ENCODE results near the gene BRAF. TPM values are rescaled to one million over a fixed set of nuclear protein-coding genes. Genes with fewer than 3 reads are reported as not detected.

BRAF gene
- total and polyA plus RNA-seq, 4 donors: 4.1 to 55.5 (median 29.9) TPM

GRCh38 chr7:140734096-140734495 is 190.6 kb downstream of the BRAF start:
- H3K9me3 ChIP-seq (ENCODE audit: control insufficient read depth, low read length): no peaks in the 10 kb centered on the region
- H3K4me3 ChIP-seq (ENCODE audit: low read length in 2 of 2): no peak overlapping the region
- no peak overlapping the region for H3K27ac ChIP-seq (ENCODE audit: low read depth in 1 of 2, low read length in 2 of 2)
- DNase-seq: no peak
- intact Hi-C loops (cut with DNase I): no loop called here
- no peaks in the 10 kb centered on the region for H3K36me3 ChIP-seq (ENCODE audit: control insufficient read depth in 1 of 2, insufficient read depth in 2 of 2, low read length in 1 of 2)
- H3K27me3 ChIP-seq (ENCODE audit: control insufficient read depth in 1 of 2, insufficient read depth in 2 of 2, low read length in 1 of 2): no peaks in the 10 kb centered on the region
- 46 to 48% methylated on average over 2 of the region's 2 CpGs for WGBS, 2 donors
- H3K4me1 ChIP-seq (ENCODE audit: control insufficient read depth in 1 of 2, insufficient read depth in 2 of 2, low read length in 2 of 2): no peaks in the 10 kb centered on the region
- ATAC-seq (ENCODE audit: low FRiP score): no peak

DNA sequence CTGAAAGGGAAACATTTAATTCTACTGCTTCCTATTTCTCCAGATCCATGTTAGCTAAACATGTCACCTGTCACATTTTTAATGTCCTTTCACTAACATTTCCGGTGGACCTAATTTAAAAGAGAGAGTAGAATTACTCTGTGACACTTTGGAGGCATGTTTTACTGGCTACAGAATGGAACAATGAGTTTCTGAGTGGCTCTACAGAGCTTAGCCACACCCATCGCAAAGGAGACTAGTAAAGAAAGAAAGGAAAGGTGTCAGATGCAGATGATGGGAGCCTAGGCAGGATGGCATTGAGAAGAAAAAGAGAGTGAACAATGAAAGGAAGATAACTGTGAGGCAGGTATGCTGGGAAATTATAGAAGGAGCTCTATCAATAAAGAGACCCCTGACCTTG is 192.3 kb downstream of the BRAF start:
- Histone ChIP-seq H3K4me3 (ENCODE audit: low read length in 2 of 2) (no peak overlapping the region), H3K27me3 (ENCODE audit: control insufficient read depth in 1 of 2, insufficient read depth in 2 of 2, low read length in 1 of 2) (no peaks in the 10 kb centered on the region), H3K9me3 (ENCODE audit: control insufficient read depth, low read length) (no peaks in the 10 kb centered on the region), H3K27ac (ENCODE audit: low read depth in 1 of 2, low read length in 2 of 2) (no peak overlapping the region), H3K36me3 (ENCODE audit: control insufficient read depth in 1 of 2, insufficient read depth in 2 of 2, low read length in 1 of 2) (no peaks in the 10 kb centered on the region), H3K4me1 (ENCODE audit: control insufficient read depth in 1 of 2, insufficient read depth in 2 of 2, low read length in 2 of 2) (no peaks in the 10 kb centered on the region)
- DNase-seq (no peak), ATAC-seq (ENCODE audit: low FRiP score) (no peak)
- WGBS, 2 donors: 86% methylated on average over 2 of the region's 2 CpGs
- intact Hi-C loops (cut with DNase I): no loop called here

GRCh38 chr7:140726281-140726680 is 198.4 kb downstream of the BRAF start:
- H3K36me3 ChIP-seq (ENCODE audit: control insufficient read depth in 1 of 2, insufficient read depth in 2 of 2, low read length in 1 of 2): peaks cover 0 to 3% of the 10 kb centered on the region in 2 donors
- intact Hi-C loops (cut with DNase I): no loop called here
- H3K9me3 ChIP-seq (ENCODE audit: control insufficient read depth, low read length): no peaks in the 10 kb centered on the region
- ATAC-seq (ENCODE audit: low FRiP score): no peak
- H3K4me3 ChIP-seq (ENCODE audit: low read length in 2 of 2): no peak overlapping the region
- DNase-seq: no peak
- no peak overlapping the region for H3K27ac ChIP-seq (ENCODE audit: low read depth in 1 of 2, low read length in 2 of 2)
- 64 to 76% methylated on average over 2 of the region's 2 CpGs for WGBS, 2 donors
- H3K4me1 ChIP-seq (ENCODE audit: control insufficient read depth in 1 of 2, insufficient read depth in 2 of 2, low read length in 2 of 2): no peaks in the 10 kb centered on the region
- no peaks in the 10 kb centered on the region for H3K27me3 ChIP-seq (ENCODE audit: control insufficient read depth in 1 of 2, insufficient read depth in 2 of 2, low read length in 1 of 2)

DNA sequence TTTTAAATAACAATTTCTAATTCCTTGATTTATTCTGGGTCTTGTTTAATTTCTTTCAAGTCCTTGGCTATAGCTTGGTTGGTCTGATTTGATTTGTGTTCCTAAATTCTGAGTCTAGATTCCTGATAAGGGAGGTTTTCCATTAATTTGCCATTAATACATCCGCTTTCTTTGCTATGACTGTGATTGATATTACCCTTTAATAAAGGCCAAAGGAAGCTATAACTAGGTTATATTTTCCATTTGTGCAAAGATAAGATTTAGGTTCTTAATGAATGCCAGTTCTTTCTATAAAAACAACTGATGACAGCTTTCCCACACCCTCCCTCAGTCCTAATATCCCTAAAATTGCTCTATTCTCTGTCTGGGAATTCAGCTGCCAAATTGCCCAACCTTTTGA is 200.0 kb downstream of the BRAF start:
- Histone ChIP-seq H3K9me3 (ENCODE audit: control insufficient read depth, low read length) (no peaks in the 10 kb centered on the region), H3K27ac (ENCODE audit: low read depth in 1 of 2, low read length in 2 of 2) (no peak overlapping the region), H3K4me1 (ENCODE audit: control insufficient read depth in 1 of 2, insufficient read depth in 2 of 2, low read length in 2 of 2) (no peaks in the 10 kb centered on the region), H3K27me3 (ENCODE audit: control insufficient read depth in 1 of 2, insufficient read depth in 2 of 2, low read length in 1 of 2) (no peaks in the 10 kb centered on the region), H3K4me3 (ENCODE audit: low read length in 2 of 2) (no peak overlapping the region), H3K36me3 (ENCODE audit: control insufficient read depth in 1 of 2, insufficient read depth in 2 of 2, low read length in 1 of 2) (peaks cover 0 to 3% of the 10 kb centered on the region in 2 donors)
- DNase-seq (no peak), ATAC-seq (ENCODE audit: low FRiP score) (no peak)
- intact Hi-C loops (cut with DNase I): no loop called here
- WGBS, 2 donors: 90 to 97% methylated on average over 1 of the region's 1 CpG

- H3K36me3 ChIP-seq (ENCODE audit: control insufficient read depth in 1 of 2, insufficient read depth in 2 of 2, low read length in 1 of 2): peaks cover 0 to 3% of the 10 kb centered on the region in 2 donors
- intact Hi-C loops (cut with DNase I): no loop called here
- WGBS, 2 donors: 85 to 90% methylated on average over 3 of the region's 3 CpGs
- H3K4me1 ChIP-seq (ENCODE audit: control insufficient read depth in 1 of 2, insufficient read depth in 2 of 2, low read length in 2 of 2): no peaks in the 10 kb centered on the region
- no peak overlapping the region for H3K4me3 ChIP-seq (ENCODE audit: low read length in 2 of 2)
- no peaks in the 10 kb centered on the region for H3K27me3 ChIP-seq (ENCODE audit: control insufficient read depth in 1 of 2, insufficient read depth in 2 of 2, low read length in 1 of 2)
- H3K27ac ChIP-seq (ENCODE audit: low read depth in 1 of 2, low read length in 2 of 2): no peak overlapping the region
- no peak for ATAC-seq (ENCODE audit: low FRiP score)
- H3K9me3 ChIP-seq (ENCODE audit: control insufficient read depth, low read length): no peaks in the 10 kb centered on the region
- DNase-seq: no peak
These were observed 201.2 kb downstream of the BRAF start for GRCh38 chr7:140723574-140723973.

- ATAC-seq (ENCODE audit: low FRiP score): no peak
- H3K4me3 ChIP-seq (ENCODE audit: low read length in 2 of 2): no peak overlapping the region
- H3K27ac ChIP-seq (ENCODE audit: low read depth in 1 of 2, low read length in 2 of 2): no peak overlapping the region
- no peaks in the 10 kb centered on the region for H3K9me3 ChIP-seq (ENCODE audit: control insufficient read depth, low read length)
- H3K36me3 ChIP-seq (ENCODE audit: control insufficient read depth in 1 of 2, insufficient read depth in 2 of 2, low read length in 1 of 2): peaks cover 0 to 3% of the 10 kb centered on the region in 2 donors
- H3K27me3 ChIP-seq (ENCODE audit: control insufficient read depth in 1 of 2, insufficient read depth in 2 of 2, low read length in 1 of 2): no peaks in the 10 kb centered on the region
- H3K4me1 ChIP-seq (ENCODE audit: control insufficient read depth in 1 of 2, insufficient read depth in 2 of 2, low read length in 2 of 2): no peaks in the 10 kb centered on the region
- no peak for DNase-seq
- intact Hi-C loops (cut with DNase I): no loop called here
- WGBS, 2 donors: 95 to 99% methylated on average over 6 of the region's 6 CpGs
These were observed 201.7 kb downstream of the BRAF start for GRCh38 chr7:140723006-140723405.

GRCh38 chr7:140722254-140722653 is 202.5 kb downstream of the BRAF start:
- 89 to 97% methylated on average over 1 of the region's 1 CpG for WGBS, 2 donors
- ATAC-seq (ENCODE audit: low FRiP score): no peak

DNA sequence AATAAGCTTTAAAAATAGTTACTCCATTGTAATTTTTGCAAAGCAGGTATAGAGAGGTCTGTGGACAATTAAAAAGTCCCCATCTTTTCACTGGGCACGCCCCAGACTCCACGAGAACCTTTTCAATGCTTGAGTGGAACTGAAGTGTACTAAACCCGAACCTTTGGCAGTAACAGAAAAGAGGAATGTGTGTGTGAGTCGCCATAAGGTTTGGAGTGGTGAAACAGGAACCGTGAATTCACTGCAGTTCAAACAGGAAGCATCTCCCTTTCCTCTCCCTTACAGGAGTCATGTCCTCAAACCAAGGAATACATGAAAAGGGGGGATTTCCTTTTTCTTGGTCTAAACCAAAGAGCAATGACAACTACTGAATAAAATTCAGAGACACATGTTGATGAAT is 205.0 kb downstream of the BRAF start:
- ATAC-seq (ENCODE audit: low FRiP score): no peak
- Histone ChIP-seq H3K9me3 (ENCODE audit: control insufficient read depth, low read length) (no peaks in the 10 kb centered on the region), H3K4me1 (ENCODE audit: control insufficient read depth in 1 of 2, insufficient read depth in 2 of 2, low read length in 2 of 2) (no peaks in the 10 kb centered on the region), H3K27me3 (ENCODE audit: control insufficient read depth in 1 of 2, insufficient read depth in 2 of 2, low read length in 1 of 2) (no peaks in the 10 kb centered on the region), H3K4me3 (ENCODE audit: low read length in 2 of 2) (no peak overlapping the region), H3K36me3 (ENCODE audit: control insufficient read depth in 1 of 2, insufficient read depth in 2 of 2, low read length in 1 of 2) (no peaks in the 10 kb centered on the region), H3K27ac (ENCODE audit: low read depth in 1 of 2, low read length in 2 of 2) (no peak overlapping the region)
- 70 to 75% methylated on average over 5 of the region's 5 CpGs for WGBS, 2 donors
- DNase-seq: no peak
- intact Hi-C loops (cut with DNase I): no loop called here

More at GRCh38 chr7:140722254-140722653, 202.5 kb downstream of the BRAF start:
- H3K27me3 ChIP-seq (ENCODE audit: control insufficient read depth in 1 of 2, insufficient read depth in 2 of 2, low read length in 1 of 2): no peaks in the 10 kb centered on the region
- H3K36me3 ChIP-seq (ENCODE audit: control insufficient read depth in 1 of 2, insufficient read depth in 2 of 2, low read length in 1 of 2): peaks cover 0 to 3% of the 10 kb centered on the region in 2 donors
- H3K4me3 ChIP-seq (ENCODE audit: low read length in 2 of 2): no peak overlapping the region
- no peak overlapping the region for H3K27ac ChIP-seq (ENCODE audit: low read depth in 1 of 2, low read length in 2 of 2)
- intact Hi-C loops (cut with DNase I): no loop called here
- H3K4me1 ChIP-seq (ENCODE audit: control insufficient read depth in 1 of 2, insufficient read depth in 2 of 2, low read length in 2 of 2): no peaks in the 10 kb centered on the region
- H3K9me3 ChIP-seq (ENCODE audit: control insufficient read depth, low read length): no peaks in the 10 kb centered on the region
- no peak for DNase-seq

- WGBS, 2 donors: 94 to 96% methylated on average over 10 of the region's 10 CpGs
- no peaks in the 10 kb centered on the region for H3K4me1 ChIP-seq (ENCODE audit: control insufficient read depth in 1 of 2, insufficient read depth in 2 of 2, low read length in 2 of 2)
- H3K9me3 ChIP-seq (ENCODE audit: control insufficient read depth, low read length): peaks cover 2% of the 10 kb centered on the region
- DNase-seq (no peak), ATAC-seq (ENCODE audit: low FRiP score) (no peak)
- H3K27ac ChIP-seq (ENCODE audit: low read depth in 1 of 2, low read length in 2 of 2): no peak overlapping the region
- no peak overlapping the region for H3K4me3 ChIP-seq (ENCODE audit: low read length in 2 of 2)
- intact Hi-C loops (cut with DNase I): no loop called here
- no peaks in the 10 kb centered on the region for H3K27me3 ChIP-seq (ENCODE audit: control insufficient read depth in 1 of 2, insufficient read depth in 2 of 2, low read length in 1 of 2)
- peaks cover 0 to 2% of the 10 kb centered on the region in 2 donors for H3K36me3 ChIP-seq (ENCODE audit: control insufficient read depth in 1 of 2, insufficient read depth in 2 of 2, low read length in 1 of 2)
These were observed 210.2 kb downstream of the BRAF start for GRCh38 chr7:140714331-140715040.

Data from aorta (tissue), 5 donors.